GM23248 (cell line): Measurements from ENCODE around the gene C1RL. TPM values are rescaled to one million over a fixed set of nuclear protein-coding genes. Genes with fewer than 3 reads are reported as not detected.
"Not testable (repeated sequence)": the region's sequence is repeated elsewhere in the genome, so short reads cannot be mapped to it uniquely, and the experiment has no call there.

Experiments
- DNase-seq: peaks from one replicate; pipeline ENCODE4 v3.0.0-alpha.2; 2015
- H2AFZ ChIP-seq: fragments of 200-600 bp; sonication (generic); 2 replicates; pipeline ENCODE4 v1.6.1; 2016; ENCODE audit warnings: antibody characterized with exemption
- H3F3A ChIP-seq: fragments of 200-600 bp; sonication (generic); 2 replicates; pipeline ENCODE4 v1.6.1; 2016; ENCODE audit warnings: mild to moderate bottlenecking, antibody characterized with exemption, mixed run types; ENCODE audit not compliant: insufficient read depth
- H3K27ac ChIP-seq: fragments of 200-600 bp; sonication (generic); 2 replicates; pipeline ENCODE4 v1.5.1; 2016; ENCODE audit warnings: mild to moderate bottlenecking
- H3K27me3 ChIP-seq: fragments of 200-600 bp; sonication (generic); replicated peaks from 2 replicates; pipeline ENCODE4 v1.6.1; 2016; ENCODE audit warnings: mild to moderate bottlenecking; ENCODE audit not compliant: insufficient read depth
- H3K36me3 ChIP-seq: fragments of 200-600 bp; sonication (generic); 2 replicates; pipeline ENCODE4 v1.6.1; 2016; ENCODE audit warnings: low read depth, mild to moderate bottlenecking
- H3K4me1 ChIP-seq: fragments of 200-600 bp; sonication (generic); 2 replicates; pipeline ENCODE4 v1.6.1; 2016; ENCODE audit warnings: mild to moderate bottlenecking; ENCODE audit not compliant: insufficient read depth
- H3K4me2 ChIP-seq: fragments of 200-600 bp; sonication (generic); one replicate; pipeline ENCODE4 v1.6.1; 2016; ENCODE audit warnings: mild to moderate bottlenecking; ENCODE audit not compliant: unreplicated experiment
- H3K4me3 ChIP-seq: fragments of 200-600 bp; sonication (generic); 2 replicates; pipeline ENCODE4 v1.5.1; 2016; ENCODE audit warnings: mild to moderate bottlenecking
- H3K79me2 ChIP-seq: fragments of 200-600 bp; sonication (generic); 2 replicates; pipeline ENCODE4 v1.6.1; 2016; ENCODE audit warnings: mild to moderate bottlenecking; ENCODE audit not compliant: insufficient read depth
- H3K9ac ChIP-seq: fragments of 200-600 bp; sonication (generic); 2 replicates; pipeline ENCODE4 v1.6.1; 2016; ENCODE audit warnings: mild to moderate bottlenecking
- H3K9me2 ChIP-seq: fragments of 200-600 bp; sonication (generic); 2 replicates; pipeline ENCODE4 v1.6.1; 2016; ENCODE audit warnings: mixed run types, mild to moderate bottlenecking, moderate library complexity; ENCODE audit not compliant: insufficient read depth
- H3K9me3 ChIP-seq: fragments of 200-600 bp; sonication (generic); one replicate; pipeline ENCODE4 v1.6.1; 2017; ENCODE audit warnings: low read depth
- H4K20me1 ChIP-seq: fragments of 200-600 bp; sonication (generic); 2 replicates; pipeline ENCODE4 v1.6.0; 2016; ENCODE audit not compliant: insufficient read depth
- EZH2 ChIP-seq: fragments of 200-600 bp; sonication (generic); IDR thresholded peaks from 2 replicates; pipeline ENCODE4 v1.6.1; 2018; ENCODE audit warnings: antibody characterized with exemption, mild to moderate bottlenecking; ENCODE audit not compliant: insufficient read depth, poor library complexity, severe bottlenecking
- EZH2phosphoT487 ChIP-seq: fragments of 200-600 bp; sonication (generic); IDR thresholded peaks from 2 replicates; pipeline ENCODE4 v1.6.1; 2018; ENCODE audit warnings: antibody characterized with exemption, moderate library complexity, mild to moderate bottlenecking, low read depth; ENCODE audit not compliant: insufficient read depth
- WGBS, 2 experiments: methylation state at CpG; one replicate each; pipeline ENCODE4 v1.1.6; 2015 to 2017; ENCODE audit warnings: low lambda C conversion rate in 2 of 2, low coverage in 1 of 2; ENCODE audit errors: missing lambda C conversion rate in 2 of 2; 5-methylcytosine and 5-hydroxymethylcytosine counted together
- in situ Hi-C: fragments of 300-500 bp; cut with MboI; formaldehyde crosslinking; loops from 2 replicates; pipeline ENCODE4 v1.15.0; 2020
- polyA plus RNA-seq: library from polyadenylated mRNA; unstranded; fragments of >200 nt; fragmentation: Nextera tagmentation; extraction: Ambion mirVana; gene quantifications from 2 replicates; pipeline ENCODE4 v1.2.1, GENCODE V29; 2016
- total RNA-seq: library from RNA; depleted of rRNA; stranded (reverse); fragments of >200 nt; shearing (Covaris generic); gene quantifications from 2 replicates; pipeline ENCODE4 v1.2.3, GENCODE V29; 2014

C1RL gene
- total and polyA plus RNA-seq, 2 experiments from 2014 or later = 14.3 to 22.2 TPM

GRCh38 chr12:7058163-7058845, 50.7 kb downstream of the C1RL start:
- Histone ChIP-seq H3K4me2 (no peak overlapping the region), H3K4me1 (peaks cover 14% of the 10 kb centered on the region), H3K9me3 (no peaks in the 10 kb centered on the region), H3K79me2 (peaks cover 8% of the 10 kb centered on the region; the same call in 1 of the 2 replicates), H3K27me3 (no peaks in the 10 kb centered on the region), H3F3A (peaks cover 3% of the 10 kb centered on the region; the same call in 1 of the 2 replicates), H4K20me1 (no peaks in the 10 kb centered on the region), H3K4me3 (no peak overlapping the region), H3K9ac (no peak overlapping the region), H3K9me2 (no peaks in the 10 kb centered on the region), H3K27ac (no peak overlapping the region), H3K36me3 (0 out of 2 replicates have a peak, but pooled peaks cover 4% of the 10 kb centered on the region), H2AFZ (no peak overlapping the region)
- no peak for DNase-seq
- no peak for TF ChIP-seq EZH2phosphoT487
- TF ChIP-seq EZH2 = no peak
- 71 to 84% methylated on average over 3 of the region's 3 CpGs for WGBS, 2 experiments
- in situ Hi-C loops = no loop called here

GRCh38 chr12:7055736-7056135, 53.3 kb downstream of the C1RL start:
- H3K4me1 ChIP-seq, H3K27me3 ChIP-seq, H3K9me2 ChIP-seq, H3K4me2 ChIP-seq, H3K4me3 ChIP-seq, H3K79me2 ChIP-seq, DNase-seq, H2AFZ ChIP-seq, in situ Hi-C loops, H3K9ac ChIP-seq, H4K20me1 ChIP-seq, H3K9me3 ChIP-seq, H3K27ac ChIP-seq, H3K36me3 ChIP-seq, H3F3A ChIP-seq: not testable (repeated sequence)
- WGBS, 2 experiments = 86 to 100% methylated on average over 2 of the region's 2 CpGs

GRCh38 chr12:7054925-7055324, 54.1 kb downstream of the C1RL start:
- Histone ChIP-seq H3K9me2 (no peaks in the 10 kb centered on the region), H4K20me1 (no peaks in the 10 kb centered on the region), H3K27ac (no peak overlapping the region), H2AFZ (no peak overlapping the region), H3K4me2 (no peak overlapping the region), H3K27me3 (0 out of 2 replicates have a peak, but pooled peaks cover 8% of the 10 kb centered on the region), H3K9ac (no peak overlapping the region), H3F3A (peaks cover 1% of the 10 kb centered on the region; the same call in 1 of the 2 replicates), H3K4me1 (peaks cover 3% of the 10 kb centered on the region), H3K9me3 (no peaks in the 10 kb centered on the region), H3K36me3 (no peaks in the 10 kb centered on the region), H3K79me2 (no peaks in the 10 kb centered on the region), H3K4me3 (no peak overlapping the region)
- 46 to 65% methylated on average over 4 of the region's 4 CpGs for WGBS, 2 experiments
- no peak for DNase-seq
- TF ChIP-seq EZH2 (no peak), EZH2phosphoT487 (no peak)
- in situ Hi-C loops = no loop called here

DNA sequence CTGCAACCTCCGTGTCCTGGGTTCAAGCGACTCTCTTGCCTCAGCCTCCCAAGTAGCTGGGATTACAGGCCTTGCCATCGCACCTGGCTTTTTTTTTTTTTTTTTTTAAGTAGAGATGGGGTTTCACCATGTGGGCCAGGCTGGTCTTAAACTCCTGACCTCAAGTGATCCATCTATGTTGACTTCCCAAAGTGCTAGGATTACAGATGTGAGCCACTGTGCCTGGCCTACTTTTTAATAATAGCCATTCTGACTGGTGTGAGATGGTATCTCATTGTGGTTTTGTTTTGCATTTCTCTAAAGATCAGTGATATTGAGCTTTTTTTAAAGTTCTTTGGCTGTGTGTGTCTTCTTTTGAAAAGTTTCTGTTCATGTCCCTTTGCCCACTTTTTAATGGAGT, 59.0 kb downstream of the C1RL start:
- 71 to 77% methylated on average over 3 of the region's 3 CpGs for WGBS, 2 experiments
- H3K79me2 ChIP-seq, DNase-seq, H3K27ac ChIP-seq, H3K9ac ChIP-seq, in situ Hi-C loops, H3K9me3 ChIP-seq, H3K9me2 ChIP-seq, H3K36me3 ChIP-seq, H3K4me1 ChIP-seq, H3K4me3 ChIP-seq, H3F3A ChIP-seq, H4K20me1 ChIP-seq, H3K4me2 ChIP-seq, H3K27me3 ChIP-seq, H2AFZ ChIP-seq: not testable (repeated sequence)

DNA sequence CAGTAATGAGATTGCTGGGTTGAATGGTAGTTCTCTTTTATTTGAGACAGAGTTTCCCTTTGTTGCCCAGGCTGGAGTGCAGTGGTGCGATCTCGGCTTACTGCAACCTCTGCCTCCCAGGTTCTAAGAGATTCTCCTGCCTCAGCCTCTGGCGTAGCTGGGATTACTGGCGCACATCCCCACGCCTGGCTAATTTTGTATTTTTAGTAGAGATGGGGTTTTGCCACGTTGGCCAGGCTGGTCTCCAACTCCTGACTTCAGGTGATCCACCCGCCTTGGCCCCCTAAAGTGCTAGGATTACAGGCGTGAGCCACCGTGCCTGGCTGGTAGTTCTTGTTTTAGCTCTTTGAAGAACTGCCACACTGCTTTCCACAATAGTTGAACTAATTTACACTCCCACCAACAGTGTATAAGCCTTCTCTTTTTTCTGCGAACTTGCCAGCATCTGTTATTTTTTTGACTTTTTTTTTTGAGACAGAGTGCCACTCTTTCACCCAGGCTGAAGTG, 59.5 kb downstream of the C1RL start:
- H3K9me3 ChIP-seq, DNase-seq, H3K4me3 ChIP-seq, H3K79me2 ChIP-seq, H2AFZ ChIP-seq, H3K4me1 ChIP-seq, H3K9me2 ChIP-seq, H3K27me3 ChIP-seq, H3K4me2 ChIP-seq, in situ Hi-C loops, H3F3A ChIP-seq, H3K9ac ChIP-seq, H3K27ac ChIP-seq, H3K36me3 ChIP-seq, H4K20me1 ChIP-seq: not testable (repeated sequence)
- 82% methylated on average over 10 of the region's 10 CpGs for WGBS, 2 experiments
